IMR-90 (cell line): ENCODE measurements around the gene USP40. TPM values are rescaled to one million over a fixed set of nuclear protein-coding genes. Genes with fewer than 3 reads are reported as not detected.

Source experiments
- ATAC-seq: fragments of 200-7000 bp; cut with Tn5 transposase; 2 replicates; pipeline ENCODE4 v1.9.1; 2020; ENCODE audit warnings: low read depth, mild to moderate bottlenecking, moderate library complexity
- BruUV-seq: library from RNA; stranded (reverse); fragments of 400-500 nt; replicated peaks from 2 replicates; lab custom pipeline; 2021; lab: Mats Ljungman, UMichigan
- CTCF ChIA-PET: fragments of 300-600 bp; formaldehyde crosslinking; extraction: SDS; loops from one replicate; lab custom pipeline; 2021; ENCODE audit warnings: antibody characterized with exemption; lab: Yijun Ruan, JAX
- POLR2A ChIA-PET: fragments of 300-600 bp; sonication (Branson Sonifier 250); formaldehyde crosslinking; loops from one replicate; lab custom pipeline; 2022; ENCODE audit warnings: antibody characterized with exemption; ENCODE audit not compliant: unreplicated experiment; lab: Charles Lee
- DNase-seq: peaks from one replicate; pipeline ENCODE4 v3.0.0; 2013
- H2AFZ ChIP-seq: replicated peaks from 2 replicates; pipeline ENCODE3; 2013; ENCODE audit warnings: low read length, mild to moderate bottlenecking; ENCODE audit not compliant: poor library complexity
- H2AK5ac ChIP-seq: 2 replicates; pipeline ENCODE4 v1.6.1; 2013; ENCODE audit warnings: low read depth, low read length, inconsistent platforms
- H2AK9ac ChIP-seq: replicated peaks from 2 replicates; pipeline ENCODE3; 2013; ENCODE audit warnings: mild to moderate bottlenecking, low read depth, low read length, moderate library complexity; ENCODE audit not compliant: poor library complexity
- H2BK120ac ChIP-seq: 2 replicates; pipeline ENCODE4 v1.6.1; 2013; ENCODE audit warnings: low read depth, low read length, inconsistent platforms
- H2BK15ac ChIP-seq: 3 replicates; pipeline ENCODE4 v1.6.1; 2013; ENCODE audit warnings: low read depth, low read length, inconsistent platforms
- H2BK20ac ChIP-seq: 2 replicates; pipeline ENCODE4 v1.6.1; 2013; ENCODE audit warnings: low read depth, mild to moderate bottlenecking, inconsistent platforms, low read length, moderate library complexity
- H2BK5ac ChIP-seq: 2 replicates; pipeline ENCODE4 v1.6.1; 2013; ENCODE audit warnings: mild to moderate bottlenecking, low read depth, low read length, inconsistent platforms; ENCODE audit not compliant: poor library complexity, severe bottlenecking
- H3K14ac ChIP-seq: replicated peaks from 2 replicates; pipeline ENCODE4 v1.6.1; 2013; ENCODE audit warnings: low read depth, low read length, inconsistent platforms
- H3K18ac ChIP-seq: 2 replicates; pipeline ENCODE4 v1.6.1; 2013; ENCODE audit warnings: low read depth, low read length, control low read depth
- H3K23ac ChIP-seq: 2 replicates; pipeline ENCODE4 v1.6.1; 2013; ENCODE audit warnings: low read depth, low read length, inconsistent platforms
- H3K27ac ChIP-seq: 2 replicates; pipeline ENCODE4 v1.5.1; 2013; ENCODE audit warnings: mild to moderate bottlenecking, control low read depth, low read length; ENCODE audit not compliant: insufficient read depth
- H3K27me3 ChIP-seq: 2 replicates; pipeline ENCODE4 v1.6.1; 2013; ENCODE audit warnings: low read length; ENCODE audit not compliant: control insufficient read depth, insufficient read depth
- H3K36me3 ChIP-seq: 2 replicates; pipeline ENCODE4 v1.6.1; 2013; ENCODE audit warnings: low read length, mixed read lengths; ENCODE audit not compliant: control insufficient read depth, insufficient read depth
- H3K4ac ChIP-seq: 2 replicates; pipeline ENCODE4 v1.6.1; 2013; ENCODE audit warnings: low read depth, low read length, inconsistent platforms
- H3K4me1 ChIP-seq: 2 replicates; pipeline ENCODE4 v1.6.1; 2013; ENCODE audit warnings: low read length, mixed read lengths; ENCODE audit not compliant: control insufficient read depth, insufficient read depth
- H3K4me2 ChIP-seq: 2 replicates; pipeline ENCODE4 v1.6.1; 2013; ENCODE audit warnings: low read depth, mild to moderate bottlenecking, control low read depth, low read length, moderate library complexity
- H3K4me3 ChIP-seq: 2 replicates; pipeline ENCODE4 v1.5.1; 2013; ENCODE audit warnings: low read depth, mild to moderate bottlenecking, control low read depth, low read length, moderate library complexity; ENCODE audit not compliant: insufficient read depth
- H3K56ac ChIP-seq: 2 replicates; pipeline ENCODE4 v1.6.1; 2013; ENCODE audit warnings: low read length, inconsistent platforms; ENCODE audit not compliant: insufficient read depth; ENCODE audit errors: extremely low read depth
- H3K79me1 ChIP-seq, 2 experiments: 2 replicates each; pipeline ENCODE4 v1.6.1; 2013; ENCODE audit warnings: low read length in 2 of 2, inconsistent platforms in 1 of 2, low read depth in 1 of 2
- H3K9ac ChIP-seq: 2 replicates; pipeline ENCODE4 v1.6.1; 2013; ENCODE audit warnings: low read depth, low read length, control low read depth
- H3K9me1 ChIP-seq: 2 replicates; pipeline ENCODE4 v1.6.1; 2013; ENCODE audit warnings: low read length, inconsistent platforms; ENCODE audit not compliant: insufficient read depth
- H3K9me3 ChIP-seq: 2 replicates; pipeline ENCODE4 v1.6.1; 2013; ENCODE audit warnings: low read length; ENCODE audit not compliant: control insufficient read depth, insufficient read depth
- H4K20me1 ChIP-seq: 2 replicates; pipeline ENCODE4 v1.6.1; 2013; ENCODE audit warnings: low read length, inconsistent platforms; ENCODE audit not compliant: insufficient read depth
- H4K5ac ChIP-seq: 2 replicates; pipeline ENCODE4 v1.6.1; 2013; ENCODE audit warnings: mild to moderate bottlenecking, low read depth, low read length, control low read depth
- H4K8ac ChIP-seq, 2 experiments: 2 replicates each; pipeline ENCODE4 v1.6.1; 2013; ENCODE audit warnings: low read depth in 2 of 2, low read length in 2 of 2, control low read depth in 1 of 2, inconsistent platforms in 1 of 2
- H4K91ac ChIP-seq: 2 replicates; pipeline ENCODE4 v1.6.1; 2013; ENCODE audit warnings: low read depth, low read length, inconsistent platforms; ENCODE audit not compliant: insufficient read depth
- BHLHE40 ChIP-seq: fragments of 150-350 bp; IDR thresholded peaks from 2 replicates; pipeline ENCODE4 v1.6.1; 2016; ENCODE audit warnings: mild to moderate bottlenecking, low read depth, low read length
- CEBPB ChIP-seq: IDR thresholded peaks from 2 replicates; pipeline ENCODE4 v1.6.1; 2012; ENCODE audit warnings: low read depth, low read length, improper control_type of control experiment
- CHD1 ChIP-seq: IDR thresholded peaks from 2 replicates; pipeline ENCODE4 v1.6.1; 2012; ENCODE audit warnings: low read depth, low read length, improper control_type of control experiment
- CTCF ChIP-seq: conservative IDR thresholded peaks from 2 replicates; pipeline ENCODE4 v1.5.1; 2012; ENCODE audit warnings: mild to moderate bottlenecking, low read depth, low read length, improper control_type of control experiment
- FOS ChIP-seq: fragments of 150-350 bp; IDR thresholded peaks from 2 replicates; pipeline ENCODE4 v1.6.1; 2016; ENCODE audit warnings: low read depth, low read length
- MAFK ChIP-seq: IDR thresholded peaks from 2 replicates; pipeline ENCODE4 v1.6.1; 2012; ENCODE audit warnings: low read depth, low read length, improper control_type of control experiment
- MAZ ChIP-seq: IDR thresholded peaks from 2 replicates; pipeline ENCODE4 v1.6.1; 2012; ENCODE audit warnings: low read depth, mild to moderate bottlenecking, low read length, improper control_type of control experiment, moderate library complexity, borderline replicate concordance
- MXI1 ChIP-seq: IDR thresholded peaks from 2 replicates; pipeline ENCODE4 v1.6.1; 2012; ENCODE audit warnings: low read depth, mild to moderate bottlenecking, low read length, moderate library complexity, borderline replicate concordance
- NFE2L2 ChIP-seq: fragments of 150-350 bp; IDR thresholded peaks from 2 replicates; pipeline ENCODE4 v1.6.1; 2016; ENCODE audit warnings: low read depth, mild to moderate bottlenecking, low read length
- POLR2A ChIP-seq: IDR thresholded peaks from 2 replicates; pipeline ENCODE4 v1.6.1; 2012; ENCODE audit warnings: mild to moderate bottlenecking, low read depth, low read length
- RAD21 ChIP-seq: IDR thresholded peaks from 2 replicates; pipeline ENCODE4 v1.6.1; 2012; ENCODE audit warnings: low read length, improper control_type of control experiment
- RCOR1 ChIP-seq: IDR thresholded peaks from 2 replicates; pipeline ENCODE4 v1.6.1; 2012; ENCODE audit warnings: mild to moderate bottlenecking, low read length, improper control_type of control experiment; ENCODE audit not compliant: insufficient replicate concordance
- RFX5 ChIP-seq: IDR thresholded peaks from 2 replicates; pipeline ENCODE4 v1.8.0; 2012; ENCODE audit warnings: low read depth, mild to moderate bottlenecking, low read length, moderate library complexity
- SMC3 ChIP-seq: fragments of 150-350 bp; IDR thresholded peaks from 2 replicates; pipeline ENCODE4 v1.6.1; 2016; ENCODE audit warnings: low read depth, mild to moderate bottlenecking, antibody characterized with exemption, low read length, moderate library complexity
- USF2 ChIP-seq: fragments of 150-350 bp; IDR thresholded peaks from 2 replicates; pipeline ENCODE4 v1.6.1; 2017; ENCODE audit warnings: mild to moderate bottlenecking, antibody characterized with exemption, low read length, low read depth
- WGBS, 2 experiments: methylation state at CpG; one replicate each; pipeline versions ENCODE4 v1.1.5 to v1.1.7; 2013; ENCODE audit warnings: missing lambda C conversion rate in 2 of 2; ENCODE audit not compliant: insufficient read length in 1 of 2; ENCODE audit errors: extremely low coverage in 2 of 2; 5-methylcytosine and 5-hydroxymethylcytosine counted together
- dilution Hi-C: fragments of 300-500 bp; cut with HindIII; formaldehyde crosslinking; loops from one replicate; pipeline ENCODE4 v1.14.3; 2018; ENCODE audit warnings: low sequenced_read_pairs; ENCODE audit not compliant: unreplicated experiment
- in situ Hi-C: fragments of 300-500 bp; cut with MboI; formaldehyde crosslinking; loops from 3 replicates; pipeline ENCODE4 v1.14.3; 2019; ENCODE audit warnings: low sequenced_read_pairs, inconsistent platforms, mixed read lengths
- intact Hi-C: fragments of 100-400 bp; cut with micrococcal nuclease; formaldehyde crosslinking; loops from 2 replicates; pipeline ENCODE4 v1.10.0; 2022
- polyA plus RNA-seq, 3 experiments: library from polyadenylated mRNA; depleted of rRNA; stranded (reverse); fragments of >200 nt; gene quantifications; 2 replicates each; pipeline ENCODE4 v1.2.3, GENCODE V29; 2012; ENCODE audit warnings: low replicate concordance in 1 of 3
- total RNA-seq: library from RNA; depleted of rRNA; stranded (reverse); fragments of >200 nt; gene quantifications from 2 replicates; pipeline ENCODE4 v1.2.3, GENCODE V29; 2012
- TF ChIP-seq, protein P1 (sequence below): fragments of 150-350 bp; IDR thresholded peaks from 2 replicates; pipeline ENCODE4 v1.6.1; 2016; ENCODE audit warnings: low read depth, mild to moderate bottlenecking, low read length, moderate library complexity, borderline replicate concordance

Gene USP40
- total and polyA plus RNA-seq, 2 of the 4 experiments (the other 2 are of a cell fraction): 30.1 to 30.8 TPM

- no peak overlapping the region for H2BK15ac ChIP-seq
- H3K18ac ChIP-seq: no peak overlapping the region
- H2BK5ac ChIP-seq: no peak overlapping the region
- 100% methylated on average over 1 of the region's 9 CpGs; no CpG with 5 or more reads in 1 of the 2 experiments for WGBS, 2 experiments
- H3K4me1 ChIP-seq: no peaks in the 10 kb centered on the region
- ChIA-PET POLR2A (interaction anchor here (0.6 kb wide), 1 partner anchor 10 kb away, joined by 4 read pairs; no protein-coding TSS in a partner anchor), CTCF (no interaction called here)
- H4K5ac ChIP-seq: no peak overlapping the region
- H2BK20ac ChIP-seq: no peak overlapping the region
- no peaks in the 10 kb centered on the region for H4K20me1 ChIP-seq
- H3K79me1 ChIP-seq: peaks cover 0 to 2% of the 10 kb centered on the region in 2 experiments; a peak in 1 of 4 replicates
- H3K14ac ChIP-seq: no peak overlapping the region
- no peak overlapping the region for H3K27ac ChIP-seq
- H2AK5ac ChIP-seq: no peak overlapping the region
- no peaks in the 10 kb centered on the region for H3K9me3 ChIP-seq
- no peak overlapping the region for H2AFZ ChIP-seq
- no peak for ATAC-seq
- H3K4ac ChIP-seq: no peak overlapping the region
- H4K91ac ChIP-seq: no peak overlapping the region
- no peak overlapping the region for H4K8ac ChIP-seq
- dilution Hi-C loops (no loop called here), in situ Hi-C loops (no loop called here), intact Hi-C loops (no loop called here)
- DNase-seq: no peak
- no peak overlapping the region for H3K4me3 ChIP-seq
- peak overlapping the region; percentile 21 for H2AK9ac ChIP-seq
- no peak overlapping the region for H3K56ac ChIP-seq
- no TSS peak for BruUV-seq
- peaks cover 5% of the 10 kb centered on the region; the same call in 1 of the 2 replicates for H3K9me1 ChIP-seq
- H2BK120ac ChIP-seq: no peak overlapping the region
- no peak overlapping the region for H3K23ac ChIP-seq
- H3K36me3 ChIP-seq: peaks cover 28% of the 10 kb centered on the region
- H3K27me3 ChIP-seq: no peaks in the 10 kb centered on the region
- no peak overlapping the region for H3K4me2 ChIP-seq
- TF ChIP-seq MAZ (no peak), BHLHE40 (no peak), POLR2A (no peak), RFX5 (no peak), NFE2L2 (no peak), CHD1 (no peak), SMC3 (no peak), MAFK (no peak), RCOR1 (no peak), CEBPB (no peak), RAD21 (no peak), USF2 (no peak), MXI1 (no peak), FOS (no peak), CTCF (no peak)
- TF ChIP-seq, protein P1, sequence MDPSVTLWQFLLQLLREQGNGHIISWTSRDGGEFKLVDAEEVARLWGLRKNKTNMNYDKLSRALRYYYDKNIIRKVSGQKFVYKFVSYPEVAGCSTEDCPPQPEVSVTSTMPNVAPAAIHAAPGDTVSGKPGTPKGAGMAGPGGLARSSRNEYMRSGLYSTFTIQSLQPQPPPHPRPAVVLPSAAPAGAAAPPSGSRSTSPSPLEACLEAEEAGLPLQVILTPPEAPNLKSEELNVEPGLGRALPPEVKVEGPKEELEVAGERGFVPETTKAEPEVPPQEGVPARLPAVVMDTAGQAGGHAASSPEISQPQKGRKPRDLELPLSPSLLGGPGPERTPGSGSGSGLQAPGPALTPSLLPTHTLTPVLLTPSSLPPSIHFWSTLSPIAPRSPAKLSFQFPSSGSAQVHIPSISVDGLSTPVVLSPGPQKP: no peak
- no peak overlapping the region for H3K9ac ChIP-seq
Observed at GRCh38 chr2:233439191-233439590, 127.4 kb downstream of the USP40 start.
